Adipocyte (in vitro differentiated cells): ENCODE measurements around the gene ING4.

Source experiments
- DNase-seq: peaks from one replicate; pipeline ENCODE4 v3.0.0-alpha.2; 2015; ENCODE audit warnings: low read depth
- H3K27me3 ChIP-seq: replicated peaks from 2 replicates; pipeline ENCODE4 v1.7.0; 2013; ENCODE audit warnings: mild to moderate bottlenecking, low read length, moderate library complexity; ENCODE audit not compliant: control insufficient read depth, insufficient read depth
- H3K36me3 ChIP-seq: 2 replicates; pipeline ENCODE4 v1.7.0; 2013; ENCODE audit warnings: low read length, mild to moderate bottlenecking, moderate library complexity; ENCODE audit not compliant: control insufficient read depth, insufficient read depth, severe bottlenecking
- H3K4me1 ChIP-seq: 2 replicates; pipeline ENCODE4 v1.7.0; 2013; ENCODE audit warnings: mild to moderate bottlenecking, low read length, moderate library complexity; ENCODE audit not compliant: control insufficient read depth, insufficient read depth
- H3K4me3 ChIP-seq: 2 replicates; pipeline ENCODE4 v1.7.0; 2013; ENCODE audit warnings: mild to moderate bottlenecking, low read length, moderate library complexity
- H3K9ac ChIP-seq: 2 replicates; pipeline ENCODE4 v1.7.0; 2013; ENCODE audit warnings: mild to moderate bottlenecking, low read length, moderate library complexity
- H3K9me3 ChIP-seq: 2 replicates; pipeline ENCODE4 v1.7.0; 2013; ENCODE audit warnings: mild to moderate bottlenecking, low read length, moderate library complexity; ENCODE audit not compliant: control insufficient read depth

ING4 gene

DNA sequence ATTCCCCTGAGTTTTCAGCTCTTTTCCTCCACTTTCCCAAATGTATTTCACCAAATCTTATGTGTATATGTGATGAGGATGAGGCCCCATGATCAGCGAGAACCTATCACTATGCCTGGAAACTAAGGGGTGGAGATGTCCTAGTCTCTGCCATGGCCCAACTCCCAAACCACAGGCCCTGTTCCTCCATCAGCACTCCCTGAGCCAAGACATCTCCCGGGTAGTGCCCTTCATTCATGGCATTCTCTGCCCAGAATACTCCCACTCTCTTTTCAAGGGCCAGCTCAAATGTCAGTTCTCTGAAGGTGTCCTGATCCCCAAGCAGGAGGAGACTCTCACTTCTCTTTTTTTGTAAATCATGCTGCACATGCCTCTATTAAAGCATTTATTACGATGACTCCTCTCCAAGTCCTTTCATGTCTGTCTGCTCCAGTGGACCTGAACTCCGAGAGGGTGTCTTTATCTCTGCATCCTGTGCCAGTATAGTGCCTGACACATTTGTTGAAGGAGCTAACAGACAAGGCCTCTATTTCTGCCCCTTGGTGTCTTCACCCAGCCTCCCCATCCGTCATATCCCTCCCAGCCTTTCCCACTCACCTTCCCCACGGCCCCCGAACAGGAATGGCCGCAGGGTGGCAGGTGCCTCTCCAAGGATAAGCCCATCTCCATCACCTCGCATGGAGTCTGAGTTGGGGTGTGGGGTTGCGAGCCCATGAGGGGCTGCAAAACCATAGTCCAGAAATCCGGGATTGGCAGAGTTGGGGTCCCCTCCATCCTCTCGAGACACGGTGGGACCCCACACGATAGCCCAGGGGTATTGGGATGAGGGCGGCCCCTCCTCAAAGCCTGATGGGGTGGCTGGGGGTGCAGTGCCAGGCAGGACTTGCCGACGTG lies 34.0 kb upstream of the ING4 start:
- H3K27me3 ChIP-seq = peaks cover 12% of the 10 kb centered on the region

DNA sequence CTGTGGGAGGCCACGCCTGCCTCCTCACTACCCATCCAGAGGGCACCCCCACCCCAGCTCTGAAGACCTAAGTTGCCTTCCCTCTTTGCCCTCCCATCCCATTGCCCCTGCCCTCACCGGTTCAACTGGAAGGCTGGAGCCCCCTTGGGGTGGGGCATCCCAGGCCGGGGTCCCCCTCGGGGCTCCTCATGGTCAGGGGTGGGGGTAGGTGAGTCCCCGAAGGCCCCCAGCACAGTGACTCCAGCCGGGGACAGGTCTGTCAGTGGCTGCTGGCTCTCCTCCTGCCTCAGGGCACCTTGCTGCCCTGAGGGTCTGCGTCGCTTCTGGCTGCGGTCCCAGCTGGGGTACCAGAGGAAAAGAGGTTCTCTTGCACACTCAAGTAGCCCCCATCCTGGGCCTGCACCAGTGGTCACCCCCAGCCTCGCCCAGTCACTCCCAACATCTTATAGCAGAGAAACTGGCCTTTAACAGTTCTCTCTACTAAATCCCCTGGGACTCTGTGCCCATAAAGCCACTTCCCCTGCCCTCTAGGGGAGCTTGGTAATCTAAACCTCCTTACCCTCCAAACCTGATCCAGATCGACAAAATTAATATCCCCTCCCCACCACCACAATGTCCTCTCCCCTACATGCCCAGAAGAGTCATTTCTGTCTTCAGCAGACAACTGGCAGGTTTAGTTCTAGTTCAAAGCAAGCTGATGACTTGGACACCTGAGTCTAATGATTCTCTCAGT lies 32.6 kb upstream of the ING4 start:
- no peak overlapping the region for H3K4me3 ChIP-seq
- no peak for DNase-seq
- no peak overlapping the region for H3K9ac ChIP-seq
- H3K36me3 ChIP-seq = no peaks in the 10 kb centered on the region
- no peaks in the 10 kb centered on the region for H3K9me3 ChIP-seq
- H3K4me1 ChIP-seq = peaks cover 10% of the 10 kb centered on the region
- H3K27me3 ChIP-seq = no peaks in the 10 kb centered on the region

More for the DNA sequence above, 34.0 kb upstream of the ING4 start:
- peaks cover 4% of the 10 kb centered on the region for H3K4me1 ChIP-seq
- no peak overlapping the region for H3K4me3 ChIP-seq
- H3K9me3 ChIP-seq = no peaks in the 10 kb centered on the region
- H3K9ac ChIP-seq = no peak overlapping the region
- no peak for DNase-seq
- no peaks in the 10 kb centered on the region for H3K36me3 ChIP-seq

DNA sequence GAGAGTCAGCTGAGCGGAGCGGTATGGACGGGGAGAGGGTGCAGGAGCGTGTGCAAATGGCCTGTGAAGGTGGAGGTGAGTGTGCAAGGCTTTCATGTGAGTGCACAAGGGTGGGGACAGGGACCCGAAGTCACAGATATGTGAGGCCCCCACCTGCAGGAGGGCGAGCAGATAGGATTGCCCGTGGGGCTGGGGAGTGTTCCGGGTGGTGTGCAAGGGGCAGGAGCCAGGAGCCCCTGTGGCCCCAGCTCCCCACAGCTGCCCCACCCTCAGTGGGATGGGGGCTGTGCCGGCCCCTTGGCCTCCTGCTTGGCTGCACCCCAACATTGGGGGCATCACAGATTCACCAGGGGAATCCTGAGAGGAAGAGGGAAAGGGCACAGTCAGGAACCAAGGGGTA lies 31.8 kb upstream of the ING4 start:
- H3K27me3 ChIP-seq = no peaks in the 10 kb centered on the region
- no peak overlapping the region for H3K4me3 ChIP-seq
- DNase-seq = no peak
- no peaks in the 10 kb centered on the region for H3K9me3 ChIP-seq
- no peaks in the 10 kb centered on the region for H3K36me3 ChIP-seq
- H3K4me1 ChIP-seq = peaks cover 16% of the 10 kb centered on the region
- H3K9ac ChIP-seq = no peak overlapping the region

DNA sequence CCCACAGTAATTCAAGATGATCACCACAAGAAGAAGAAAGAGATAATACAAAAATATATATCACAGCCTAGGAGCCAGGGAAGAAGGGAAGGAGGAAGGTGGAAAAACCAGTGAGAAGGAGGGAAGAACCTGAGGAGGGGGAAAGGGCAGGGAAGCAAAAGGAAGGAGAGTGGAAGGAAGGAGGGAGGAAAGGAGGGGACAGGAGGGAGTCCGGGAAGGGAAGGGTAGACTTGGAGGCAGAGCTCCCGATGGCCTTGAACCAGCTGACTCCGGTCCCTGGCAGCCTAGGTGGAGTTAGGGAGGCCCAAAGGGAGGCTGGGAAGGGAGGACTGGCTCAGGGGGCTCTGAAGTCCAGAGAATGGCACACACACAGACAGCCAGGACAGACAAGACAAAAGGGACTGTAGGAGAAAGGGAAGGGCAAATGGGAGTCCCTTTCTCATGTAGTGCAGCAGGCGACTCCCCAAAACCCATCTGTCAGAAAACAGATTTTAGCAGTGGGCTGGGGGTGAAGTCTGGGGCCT lies 31.0 kb upstream of the ING4 start:
- H3K9me3 ChIP-seq = no peaks in the 10 kb centered on the region
- H3K36me3 ChIP-seq = no peaks in the 10 kb centered on the region
- no peak overlapping the region for H3K4me3 ChIP-seq
- peaks cover 16% of the 10 kb centered on the region for H3K4me1 ChIP-seq
- no peak for DNase-seq
- H3K9ac ChIP-seq = no peak overlapping the region
- no peaks in the 10 kb centered on the region for H3K27me3 ChIP-seq

DNA sequence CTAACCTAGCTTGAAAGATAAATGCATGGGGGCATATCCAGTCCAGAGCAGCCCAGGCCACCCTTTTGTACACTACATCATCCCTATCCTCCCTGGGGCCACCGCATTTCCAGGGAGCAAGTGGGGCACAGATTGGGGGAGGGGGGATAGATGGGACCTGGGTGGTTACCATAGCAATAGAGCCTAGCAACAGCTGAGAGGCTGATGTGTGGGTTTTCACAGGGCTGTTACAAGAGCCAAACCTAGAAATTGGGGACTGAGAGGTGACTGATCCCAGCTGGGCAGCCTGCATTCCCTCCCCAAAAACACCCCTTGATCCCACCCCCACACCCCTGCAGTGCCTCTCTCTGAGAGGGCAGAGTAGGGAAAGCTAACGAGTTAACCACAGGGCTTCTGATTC lies 30.0 kb upstream of the ING4 start:
- Histone ChIP-seq H3K4me3 (no peak overlapping the region), H3K36me3 (no peaks in the 10 kb centered on the region), H3K9me3 (no peaks in the 10 kb centered on the region), H3K27me3 (no peaks in the 10 kb centered on the region), H3K9ac (no peak overlapping the region), H3K4me1 (peaks cover 22% of the 10 kb centered on the region)
- no peak for DNase-seq

DNA sequence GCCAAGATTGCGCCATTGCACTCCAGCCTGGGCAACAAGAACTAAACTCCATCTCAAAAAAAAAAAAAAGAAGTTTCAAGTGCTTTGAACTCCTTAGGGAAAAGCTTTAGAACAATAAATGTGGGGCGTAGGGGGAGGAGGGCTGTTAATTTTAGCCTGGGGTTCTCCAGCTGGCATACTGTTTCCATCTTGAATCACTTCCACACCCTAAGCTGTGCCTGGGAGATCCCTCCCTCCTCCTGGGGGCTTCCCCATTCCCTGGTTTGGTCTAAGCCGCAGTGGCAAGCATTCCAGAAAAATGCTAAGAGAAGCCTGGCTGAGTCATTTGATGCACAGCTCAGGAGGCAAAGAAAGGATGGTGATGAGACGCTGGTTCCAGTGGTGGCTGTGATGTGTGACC lies 28.6 kb upstream of the ING4 start:
- Histone ChIP-seq H3K36me3 (no peaks in the 10 kb centered on the region), H3K9me3 (no peaks in the 10 kb centered on the region), H3K27me3 (no peaks in the 10 kb centered on the region), H3K9ac (no peak overlapping the region), H3K4me1 (peaks cover 36% of the 10 kb centered on the region), H3K4me3 (no peak overlapping the region)
- DNase-seq = peak; percentile 10

DNA sequence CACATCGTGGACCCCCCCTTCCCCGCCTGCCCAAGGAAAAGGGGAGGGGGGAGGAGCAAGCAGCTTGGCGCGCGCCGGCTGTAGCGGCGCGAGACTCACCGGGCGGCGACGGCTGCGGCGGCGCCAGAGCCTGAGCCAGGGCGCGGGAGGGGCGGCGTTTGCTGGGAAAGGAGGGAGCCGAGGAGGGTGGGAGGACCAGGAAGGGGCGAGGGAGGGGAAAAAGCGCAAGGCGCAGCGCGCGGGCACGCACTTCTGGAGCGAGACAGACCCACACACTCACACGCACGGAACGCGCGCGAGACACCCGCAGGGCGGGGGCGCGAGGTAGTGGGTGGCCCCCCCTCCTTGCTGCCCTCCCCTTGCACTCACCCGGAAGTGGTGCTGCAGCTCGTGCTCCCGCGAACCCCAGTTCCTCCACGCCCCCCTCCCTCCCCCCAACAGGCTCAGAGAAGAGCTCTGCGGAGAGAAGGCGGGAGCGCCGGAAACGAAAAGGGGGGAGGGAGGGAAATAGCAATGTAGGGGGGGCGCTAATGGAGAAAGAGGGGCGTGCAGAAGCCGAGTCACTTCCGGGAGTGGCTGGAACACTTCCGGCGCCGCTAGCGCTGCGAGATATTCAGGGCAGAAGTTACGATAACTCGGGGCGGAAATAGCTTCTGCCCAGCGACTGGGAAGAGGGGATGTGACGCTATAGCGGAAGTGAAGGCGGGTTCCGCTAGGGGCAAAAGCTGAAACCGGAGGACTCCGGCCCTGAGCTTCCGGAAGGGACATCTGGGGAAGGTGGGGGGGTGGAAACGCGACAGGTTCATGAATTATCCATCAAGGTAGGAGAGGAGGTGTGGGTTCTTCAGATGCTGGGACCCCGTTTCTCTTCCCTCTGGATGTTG lies 26.3 kb upstream of the ING4 start, which contains the start of gene ZNF384:
Gene ZNF384, minus strand, starts transcription at position 377 of the 884 bp plus-strand sequence. CDS start 9,855 bp downstream, outside the sequence.
- peaks cover 37% of the 10 kb centered on the region for H3K4me1 ChIP-seq
- no peaks in the 10 kb centered on the region for H3K9me3 ChIP-seq
- no peaks in the 10 kb centered on the region for H3K36me3 ChIP-seq
- no peaks in the 10 kb centered on the region for H3K27me3 ChIP-seq
- DNase-seq = peak; percentile 99
- H3K4me3 ChIP-seq = peak within 1 kb of the TSS; percentile 97
- peak within 1 kb of the TSS; percentile 95 for H3K9ac ChIP-seq

DNA sequence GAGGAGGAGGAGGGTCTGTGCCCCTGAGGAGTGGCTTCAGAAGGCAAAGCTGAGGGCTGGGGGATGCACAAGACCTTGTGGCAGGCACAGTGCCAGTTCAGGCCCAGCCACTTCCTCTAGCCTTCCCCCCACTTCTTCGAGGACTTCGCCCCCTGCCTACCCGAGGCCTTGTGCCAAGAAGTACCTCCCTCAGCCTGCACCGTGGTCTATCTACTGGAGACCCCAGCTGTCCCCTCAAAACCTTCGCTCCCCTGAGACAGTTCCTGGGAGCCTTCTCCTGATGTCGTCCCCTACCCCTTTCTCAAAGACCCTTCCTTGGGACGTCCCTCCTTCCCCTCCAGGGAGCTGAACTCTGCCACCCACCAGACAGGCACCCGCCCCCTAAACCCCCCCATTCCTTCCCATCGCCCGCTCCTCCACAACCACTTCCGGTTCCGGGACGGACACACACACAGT lies 25.7 kb upstream of the ING4 start:
- Histone ChIP-seq H3K4me3 (peak overlapping the region; percentile 97), H3K9ac (peak overlapping the region; percentile 95), H3K27me3 (no peaks in the 10 kb centered on the region), H3K36me3 (no peaks in the 10 kb centered on the region), H3K9me3 (no peaks in the 10 kb centered on the region), H3K4me1 (peaks cover 37% of the 10 kb centered on the region)
- peak; percentile 45 for DNase-seq

DNA sequence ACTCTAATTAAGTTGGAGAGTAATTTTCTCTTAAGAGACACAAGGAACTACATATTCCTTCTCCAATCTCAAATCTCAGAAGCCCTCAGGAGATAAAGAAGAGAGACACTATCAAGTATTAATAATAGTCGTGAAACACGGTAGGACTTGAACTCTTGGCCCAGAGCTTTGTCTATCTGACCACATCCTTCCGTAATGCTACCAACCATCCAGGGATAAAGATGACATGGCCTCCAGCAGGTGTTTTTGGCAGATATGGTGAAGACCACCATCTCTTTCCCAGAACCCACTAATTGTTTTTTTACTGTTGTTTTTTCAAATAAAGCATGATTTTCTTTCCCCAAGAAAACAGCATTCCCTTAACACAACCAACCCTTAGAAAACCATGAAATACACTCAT lies 22.9 kb upstream of the ING4 start:
- H3K36me3 ChIP-seq = peaks cover 10% of the 10 kb centered on the region
- H3K9ac ChIP-seq = no peak overlapping the region
- DNase-seq = no peak
- H3K27me3 ChIP-seq = no peaks in the 10 kb centered on the region
- peaks cover 30% of the 10 kb centered on the region for H3K4me1 ChIP-seq
- H3K4me3 ChIP-seq = no peak overlapping the region
- no peaks in the 10 kb centered on the region for H3K9me3 ChIP-seq

DNA sequence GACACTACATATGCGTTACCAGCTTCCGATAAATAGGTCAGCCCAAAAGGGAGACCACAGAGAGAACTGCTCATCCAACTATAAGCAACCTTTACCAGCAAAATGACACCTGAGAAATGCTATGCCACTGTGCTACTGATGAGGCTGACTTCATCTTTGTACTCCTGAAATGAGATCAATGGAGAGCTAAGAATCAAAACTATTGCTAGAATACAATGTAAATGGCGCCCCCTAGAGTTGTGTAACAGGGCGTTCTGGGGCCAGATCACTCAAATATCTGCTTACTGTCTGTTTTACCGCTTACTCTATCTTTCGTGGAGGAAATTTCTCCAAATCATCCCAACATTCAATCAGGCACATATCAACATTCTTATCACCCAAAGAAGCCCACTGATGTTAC lies 21.7 kb upstream of the ING4 start:
- DNase-seq = peak; percentile 52
- H3K36me3 ChIP-seq = peaks cover 16% of the 10 kb centered on the region
- no peaks in the 10 kb centered on the region for H3K9me3 ChIP-seq

More for the DNA sequence above, 21.7 kb upstream of the ING4 start:
- H3K27me3 ChIP-seq = no peaks in the 10 kb centered on the region
- peaks cover 21% of the 10 kb centered on the region for H3K4me1 ChIP-seq
- no peak overlapping the region for H3K4me3 ChIP-seq
- H3K9ac ChIP-seq = no peak overlapping the region
